ENCODE data around the gene MEGF11.
"Not testable (repeated sequence)": the region's sequence is repeated elsewhere in the genome, so short reads cannot be mapped to it uniquely, and the experiment has no call there.

MEGF11 gene

GRCh38 chr15:66275352-66275751 is 21.8 kb upstream of the MEGF11 start:
- no peak for TF ChIP-seq CTCF (IDR thresholded peaks at IDR 0.05; ENCODE audit: low read depth, low read length)
- no peak for TF ChIP-seq EZH2phosphoT487 (IDR thresholded peaks at IDR 0.05; ENCODE audit: low read depth)
- H4K20me1 ChIP-seq (ENCODE audit: insufficient read depth, low read length) = no peaks in the 10 kb centered on the region
- H3K4me3 ChIP-seq (ENCODE audit: low read length) = no peak overlapping the region
- H3K27me3 ChIP-seq (ENCODE audit: low read depth, low read length) = peaks cover 27% of the 10 kb centered on the region
- H3K79me2 ChIP-seq (ENCODE audit: low read length) = no peaks in the 10 kb centered on the region
- H3K36me3 ChIP-seq (replicated peaks; ENCODE audit: low read depth, low read length) = no peaks in the 10 kb centered on the region
- no peaks in the 10 kb centered on the region for H3K9me3 ChIP-seq (ENCODE audit: insufficient read depth, low read length)
- H2AFZ ChIP-seq (ENCODE audit: low read depth, low read length) = no peak overlapping the region
- H3K4me1 ChIP-seq (ENCODE audit: low read length) = no peaks in the 10 kb centered on the region
- no peak overlapping the region for H3K4me2 ChIP-seq (ENCODE audit: low read length)
- H3K27ac ChIP-seq (ENCODE audit: low read length) = no peak overlapping the region
- no peak overlapping the region for H3K9ac ChIP-seq (ENCODE audit: low read length)

GRCh38 chr15:66270932-66271331 is 17.4 kb upstream of the MEGF11 start:
- Histone ChIP-seq H3K27me3 (ENCODE audit: low read depth, low read length) (peaks cover 27% of the 10 kb centered on the region), H2AFZ (ENCODE audit: low read depth, low read length) (no peak overlapping the region), H3K4me3 (ENCODE audit: low read length) (no peak overlapping the region), H3K9ac (ENCODE audit: low read length) (no peak overlapping the region), H3K4me2 (ENCODE audit: low read length) (no peak overlapping the region), H3K9me3 (ENCODE audit: insufficient read depth, low read length) (no peaks in the 10 kb centered on the region), H3K79me2 (ENCODE audit: low read length) (no peaks in the 10 kb centered on the region), H3K27ac (ENCODE audit: low read length) (no peak overlapping the region), H3K36me3 (replicated peaks; ENCODE audit: low read depth, low read length) (no peaks in the 10 kb centered on the region), H3K4me1 (ENCODE audit: low read length) (no peaks in the 10 kb centered on the region), H4K20me1 (ENCODE audit: insufficient read depth, low read length) (no peaks in the 10 kb centered on the region)
- no peak for TF ChIP-seq CTCF (IDR thresholded peaks at IDR 0.05; ENCODE audit: low read depth, low read length)
- TF ChIP-seq EZH2phosphoT487 (IDR thresholded peaks at IDR 0.05; ENCODE audit: low read depth) = no peak

- H2AFZ ChIP-seq (ENCODE audit: low read depth, low read length) = no peak overlapping the region
- H3K9me3 ChIP-seq (ENCODE audit: insufficient read depth, low read length) = no peaks in the 10 kb centered on the region
- H3K4me2 ChIP-seq (ENCODE audit: low read length) = no peak overlapping the region
- H3K4me1 ChIP-seq (ENCODE audit: low read length) = no peaks in the 10 kb centered on the region
- no peaks in the 10 kb centered on the region for H3K79me2 ChIP-seq (ENCODE audit: low read length)
- no peak overlapping the region for H3K9ac ChIP-seq (ENCODE audit: low read length)
- no peaks in the 10 kb centered on the region for H3K36me3 ChIP-seq (replicated peaks; ENCODE audit: low read depth, low read length)
- TF ChIP-seq EZH2phosphoT487 (IDR thresholded peaks at IDR 0.05; ENCODE audit: low read depth) = no peak
- no peak for TF ChIP-seq CTCF (IDR thresholded peaks at IDR 0.05; ENCODE audit: low read depth, low read length)
- H3K27ac ChIP-seq (ENCODE audit: low read length) = no peak overlapping the region
- no peak overlapping the region for H3K4me3 ChIP-seq (ENCODE audit: low read length)
- peaks cover 27% of the 10 kb centered on the region for H3K27me3 ChIP-seq (ENCODE audit: low read depth, low read length)
- H4K20me1 ChIP-seq (ENCODE audit: insufficient read depth, low read length) = no peaks in the 10 kb centered on the region
These were observed 16.0 kb upstream of the MEGF11 start for GRCh38 chr15:66269326-66270090.

GRCh38 chr15:66264859-66265513 is 11.4 kb upstream of the MEGF11 start:
- Histone ChIP-seq H3K9me3 (ENCODE audit: insufficient read depth, low read length) (no peaks in the 10 kb centered on the region), H2AFZ (ENCODE audit: low read depth, low read length) (no peak overlapping the region), H3K27ac (ENCODE audit: low read length) (no peak overlapping the region), H3K27me3 (ENCODE audit: low read depth, low read length) (peaks cover 41% of the 10 kb centered on the region), H3K9ac (ENCODE audit: low read length) (no peak overlapping the region), H4K20me1 (ENCODE audit: insufficient read depth, low read length) (no peaks in the 10 kb centered on the region), H3K79me2 (ENCODE audit: low read length) (no peaks in the 10 kb centered on the region), H3K4me1 (ENCODE audit: low read length) (no peaks in the 10 kb centered on the region), H3K36me3 (replicated peaks; ENCODE audit: low read depth, low read length) (no peaks in the 10 kb centered on the region), H3K4me3 (ENCODE audit: low read length) (no peak overlapping the region), H3K4me2 (ENCODE audit: low read length) (no peak overlapping the region)
- no peak for TF ChIP-seq CTCF (IDR thresholded peaks at IDR 0.05; ENCODE audit: low read depth, low read length)
- TF ChIP-seq EZH2phosphoT487 (IDR thresholded peaks at IDR 0.05; ENCODE audit: low read depth) = no peak

DNA sequence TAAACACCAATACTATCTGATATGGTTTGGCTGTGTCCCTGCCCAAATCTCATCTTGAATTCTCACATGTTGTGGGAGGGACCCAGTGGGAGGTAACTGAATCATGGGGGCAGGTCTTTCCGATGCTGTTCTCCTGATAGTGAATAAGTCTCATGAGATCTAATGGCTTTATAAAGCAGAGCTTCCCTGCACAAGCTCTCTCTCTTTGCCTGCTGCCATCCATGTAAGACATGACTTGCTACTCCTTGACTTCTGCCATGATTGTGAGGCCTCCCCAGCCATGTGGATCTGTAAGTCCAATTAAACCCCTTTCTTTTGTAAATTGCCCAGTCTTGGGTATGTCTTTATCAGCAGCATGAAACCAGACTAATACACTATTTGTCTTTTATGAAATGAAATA is 9.3 kb upstream of the MEGF11 start:
- H3K27ac ChIP-seq (ENCODE audit: low read length); H3K9ac ChIP-seq (ENCODE audit: low read length); H3K9me3 ChIP-seq (ENCODE audit: insufficient read depth, low read length); H3K36me3 ChIP-seq (replicated peaks; ENCODE audit: low read depth, low read length); H3K79me2 ChIP-seq (ENCODE audit: low read length); H3K4me2 ChIP-seq (ENCODE audit: low read length); H3K4me3 ChIP-seq (ENCODE audit: low read length); H2AFZ ChIP-seq (ENCODE audit: low read depth, low read length); H4K20me1 ChIP-seq (ENCODE audit: insufficient read depth, low read length); H3K4me1 ChIP-seq (ENCODE audit: low read length): not testable (repeated sequence)
- peaks cover 33% of the 10 kb centered on the region for H3K27me3 ChIP-seq (ENCODE audit: low read depth, low read length)

Data from OCI-LY3 (cell line).